Osteocyte (in vitro differentiated cells): ENCODE results near the gene BCR. TPM values are rescaled to one million over a fixed set of nuclear protein-coding genes. Genes with fewer than 3 reads are reported as not detected.

Source experiments
- DNase-seq: peaks from one replicate; pipeline ENCODE4 v3.0.0; 2021; ENCODE audit warnings: mixed read lengths; ENCODE audit not compliant: unreplicated experiment; ENCODE audit errors: extremely low spot score
- H3K27ac Mint-ChIP-seq: one replicate; pipeline ENCODE4 v1.8.0; 2021; ENCODE audit warnings: mild to moderate bottlenecking, mixed read lengths; ENCODE audit not compliant: unreplicated experiment
- H3K27me3 Mint-ChIP-seq: one replicate; pipeline ENCODE4 v1.8.0; 2021; ENCODE audit warnings: mixed read lengths; ENCODE audit not compliant: unreplicated experiment
- H3K36me3 Mint-ChIP-seq: one replicate; pipeline ENCODE4 v1.8.0; 2021; ENCODE audit warnings: mixed read lengths; ENCODE audit not compliant: unreplicated experiment
- H3K4me1 Mint-ChIP-seq: one replicate; pipeline ENCODE4 v1.8.0; 2021; ENCODE audit warnings: mixed read lengths; ENCODE audit not compliant: unreplicated experiment
- H3K4me3 Mint-ChIP-seq: one replicate; pipeline ENCODE4 v1.8.0; 2021; ENCODE audit warnings: mild to moderate bottlenecking, moderate library complexity, mixed read lengths; ENCODE audit not compliant: unreplicated experiment
- H3K9me3 Mint-ChIP-seq: one replicate; pipeline ENCODE4 v1.8.0; 2021; ENCODE audit warnings: mixed read lengths; ENCODE audit not compliant: unreplicated experiment
- total RNA-seq: library from RNA; stranded (reverse); gene quantifications from 2 replicates; pipeline ENCODE4 v1.2.1, GENCODE V29; 2021
- TF ChIP-seq, protein P1 (sequence below): fragments of 200-600 bp; sonication (generic); IDR thresholded peaks from 2 replicates; pipeline ENCODE4 v1.5.0; 2021; ENCODE audit warnings: antibody characterized with exemption, mild to moderate bottlenecking, moderate library complexity

BCR gene
- total RNA-seq, 1 donor from 2014 or later, result 35.3 TPM

DNA sequence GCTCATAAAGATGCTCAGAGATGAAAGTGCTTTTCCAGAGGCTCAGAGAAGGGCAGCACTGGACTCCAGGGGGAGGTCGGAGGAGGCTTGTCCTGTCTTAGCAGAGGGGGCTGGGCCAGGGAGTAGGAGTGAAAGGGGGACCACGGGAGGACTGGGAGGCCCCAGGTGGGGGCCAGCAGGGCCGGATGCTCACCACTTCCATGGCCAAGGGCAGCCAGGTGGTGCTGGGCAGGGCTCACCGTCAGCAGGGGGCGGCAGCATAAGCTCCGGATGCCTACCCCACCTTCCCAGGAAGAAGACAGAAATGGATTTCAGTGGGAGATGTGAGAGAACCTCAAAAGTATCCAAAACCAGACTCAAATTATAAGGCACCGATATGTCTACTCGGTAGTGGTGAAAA, 24.0 kb upstream of the BCR start:
- TF ChIP-seq, protein P1, sequence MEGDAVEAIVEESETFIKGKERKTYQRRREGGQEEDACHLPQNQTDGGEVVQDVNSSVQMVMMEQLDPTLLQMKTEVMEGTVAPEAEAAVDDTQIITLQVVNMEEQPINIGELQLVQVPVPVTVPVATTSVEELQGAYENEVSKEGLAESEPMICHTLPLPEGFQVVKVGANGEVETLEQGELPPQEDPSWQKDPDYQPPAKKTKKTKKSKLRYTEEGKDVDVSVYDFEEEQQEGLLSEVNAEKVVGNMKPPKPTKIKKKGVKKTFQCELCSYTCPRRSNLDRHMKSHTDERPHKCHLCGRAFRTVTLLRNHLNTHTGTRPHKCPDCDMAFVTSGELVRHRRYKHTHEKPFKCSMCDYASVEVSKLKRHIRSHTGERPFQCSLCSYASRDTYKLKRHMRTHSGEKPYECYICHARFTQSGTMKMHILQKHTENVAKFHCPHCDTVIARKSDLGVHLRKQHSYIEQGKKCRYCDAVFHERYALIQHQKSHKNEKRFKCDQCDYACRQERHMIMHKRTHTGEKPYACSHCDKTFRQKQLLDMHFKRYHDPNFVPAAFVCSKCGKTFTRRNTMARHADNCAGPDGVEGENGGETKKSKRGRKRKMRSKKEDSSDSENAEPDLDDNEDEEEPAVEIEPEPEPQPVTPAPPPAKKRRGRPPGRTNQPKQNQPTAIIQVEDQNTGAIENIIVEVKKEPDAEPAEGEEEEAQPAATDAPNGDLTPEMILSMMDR, result no peak
- H3K27me3 Mint-ChIP-seq, result no peaks in the 10 kb centered on the region
- H3K4me1 Mint-ChIP-seq, result no peaks in the 10 kb centered on the region
- no peak for DNase-seq
- no peak overlapping the region for H3K27ac Mint-ChIP-seq
- H3K4me3 Mint-ChIP-seq, result no peak overlapping the region
- H3K9me3 Mint-ChIP-seq, result no peaks in the 10 kb centered on the region
- peaks cover 2% of the 10 kb centered on the region for H3K36me3 Mint-ChIP-seq

DNA sequence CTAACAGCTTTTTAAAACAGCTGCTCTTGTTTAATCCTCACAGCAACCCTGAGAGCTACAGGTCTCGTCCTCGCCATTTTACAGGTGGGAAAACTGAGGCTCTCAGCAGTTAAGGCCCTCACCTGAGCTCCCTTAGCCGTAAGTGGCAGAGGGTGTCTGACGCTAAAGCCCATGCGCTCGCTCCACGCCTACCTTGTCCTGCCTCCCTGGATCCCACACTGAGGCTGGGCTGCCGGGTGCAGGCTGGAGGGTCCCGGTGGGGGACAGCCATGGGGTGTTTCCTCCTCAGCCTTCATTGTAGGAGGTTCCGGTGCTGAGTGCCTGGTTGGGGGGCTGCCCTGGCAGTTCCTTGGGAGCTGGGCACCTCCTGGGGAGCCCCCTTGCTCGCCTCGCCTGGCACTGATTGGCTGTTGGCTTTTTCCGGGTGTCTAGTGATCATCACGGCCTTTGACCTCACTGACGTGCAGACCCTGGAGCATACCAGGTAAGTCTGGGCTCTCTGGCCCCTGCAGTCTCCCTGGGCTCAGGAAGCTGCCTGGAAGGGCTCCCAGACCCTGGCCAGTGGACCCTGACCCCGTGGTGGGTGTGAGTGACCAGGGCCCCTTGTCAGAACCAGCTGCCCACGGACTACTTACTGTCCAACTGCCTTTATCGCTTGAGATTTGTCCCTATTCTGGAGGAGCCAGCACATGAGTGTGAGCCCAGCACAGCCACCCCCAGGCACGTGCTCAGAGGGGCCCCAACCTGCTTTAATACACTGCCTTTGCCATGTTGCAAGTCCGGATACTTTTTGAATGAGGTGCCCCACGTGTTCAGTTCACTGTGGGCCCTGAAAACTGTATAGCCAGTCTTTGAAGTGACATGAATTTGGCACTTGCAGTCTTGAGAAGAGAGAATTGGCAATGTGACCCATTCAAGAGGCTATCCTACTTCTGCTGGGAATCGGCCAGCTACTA, 22.5 kb upstream of the BCR start:
- Mint-ChIP-seq H3K36me3 (peaks cover 2% of the 10 kb centered on the region), H3K4me1 (no peaks in the 10 kb centered on the region), H3K9me3 (no peaks in the 10 kb centered on the region), H3K27me3 (no peaks in the 10 kb centered on the region), H3K4me3 (no peak overlapping the region), H3K27ac (no peak overlapping the region)
- TF ChIP-seq, protein P1, result no peak
- DNase-seq, result no peak

DNA sequence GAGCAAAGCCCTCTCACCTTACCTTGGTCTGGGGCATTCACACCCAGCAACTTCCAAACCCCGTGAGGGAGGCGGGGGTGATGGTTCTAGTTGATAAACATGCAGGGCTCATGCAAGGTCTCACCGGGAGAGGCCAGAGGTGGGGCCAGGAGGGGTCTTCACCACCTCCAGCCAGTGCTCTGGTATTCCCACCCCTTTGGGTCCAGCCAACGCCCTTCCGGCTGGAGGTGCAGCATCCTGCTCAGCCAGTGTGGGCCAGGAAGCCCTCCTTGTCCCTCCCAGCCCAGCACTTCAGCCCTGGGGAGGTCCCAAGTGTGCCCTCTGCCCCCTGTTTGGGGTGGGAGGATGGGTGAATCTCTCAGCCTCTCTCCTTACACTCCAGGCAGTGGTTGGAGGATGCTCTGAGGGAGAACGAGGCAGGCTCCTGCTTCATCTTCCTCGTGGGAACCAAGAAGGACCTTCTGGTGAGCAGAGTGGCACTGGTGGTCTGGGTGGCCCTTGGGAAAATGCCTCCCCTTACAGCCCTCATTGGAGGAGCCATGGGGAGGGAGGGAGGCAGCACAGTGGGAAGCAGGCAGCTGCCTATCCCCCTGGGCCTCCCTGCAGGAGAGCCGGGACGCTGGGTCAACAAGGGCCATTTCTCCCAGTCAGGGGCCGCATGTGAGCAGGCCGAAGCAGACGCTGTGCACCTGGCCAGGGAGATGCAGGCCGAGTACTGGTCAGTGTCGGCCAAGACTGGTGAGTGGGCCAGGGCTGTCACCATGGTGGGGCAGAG, 21.6 kb upstream of the BCR start:
- no peaks in the 10 kb centered on the region for H3K4me1 Mint-ChIP-seq
- TF ChIP-seq, protein P1, result no peak
- no peak overlapping the region for H3K27ac Mint-ChIP-seq

DNA sequence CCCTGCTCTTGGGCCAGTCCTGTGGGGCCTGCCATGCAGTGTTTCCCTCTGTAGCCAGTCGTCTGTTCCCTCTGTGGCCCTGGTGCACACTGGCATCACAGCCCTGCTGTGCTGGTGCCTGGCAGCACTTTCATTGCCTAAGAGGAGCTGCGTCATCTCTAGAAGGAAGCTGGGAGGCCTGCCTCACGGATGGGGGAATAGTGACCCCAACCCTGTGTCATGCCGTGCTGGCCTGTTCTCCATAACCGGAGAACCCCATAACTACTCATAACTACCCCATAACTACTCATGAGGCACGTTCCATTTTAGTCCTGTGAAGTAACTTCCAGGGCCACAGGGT, 21.0 kb upstream of the BCR start:
- no peaks in the 10 kb centered on the region for H3K4me1 Mint-ChIP-seq
- no peak overlapping the region for H3K4me3 Mint-ChIP-seq
- no peak overlapping the region for H3K27ac Mint-ChIP-seq
- no peak for DNase-seq
- no peaks in the 10 kb centered on the region for H3K27me3 Mint-ChIP-seq
- no peaks in the 10 kb centered on the region for H3K9me3 Mint-ChIP-seq
- TF ChIP-seq, protein P1, result no peak
- H3K36me3 Mint-ChIP-seq, result peaks cover 1% of the 10 kb centered on the region

More for the DNA sequence above, 21.6 kb upstream of the BCR start:
- peaks cover 2% of the 10 kb centered on the region for H3K36me3 Mint-ChIP-seq
- H3K4me3 Mint-ChIP-seq, result no peak overlapping the region
- H3K27me3 Mint-ChIP-seq, result no peaks in the 10 kb centered on the region
- H3K9me3 Mint-ChIP-seq, result no peaks in the 10 kb centered on the region
- DNase-seq, result no peak

DNA sequence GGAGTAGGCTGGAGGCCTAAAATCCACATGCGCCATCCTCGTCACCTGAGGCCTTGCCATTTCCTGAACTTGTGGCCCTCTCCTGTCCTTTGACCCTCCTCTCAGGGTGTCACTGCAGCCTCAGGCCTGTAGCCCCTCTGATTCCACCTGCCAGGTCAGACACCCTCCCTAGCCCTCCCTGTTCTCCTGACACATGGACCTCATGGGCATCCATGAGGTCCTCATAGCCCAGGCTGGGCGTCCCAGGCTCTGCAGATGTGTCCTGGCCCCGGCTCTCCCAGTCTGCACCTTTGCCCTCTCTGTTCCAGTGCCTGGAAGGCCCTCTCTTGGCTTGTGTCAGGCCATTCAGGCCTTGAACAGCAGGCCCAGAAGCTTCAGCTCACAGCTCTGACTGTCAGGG, 19.3 kb upstream of the BCR start:
- Mint-ChIP-seq H3K4me1 (no peaks in the 10 kb centered on the region), H3K4me3 (no peak overlapping the region), H3K9me3 (no peaks in the 10 kb centered on the region), H3K36me3 (no peaks in the 10 kb centered on the region), H3K27me3 (no peaks in the 10 kb centered on the region), H3K27ac (no peak overlapping the region)
- DNase-seq, result no peak
- TF ChIP-seq, protein P1, result no peak
